ENCODE measurements around the gene OVAAL. TPM values are rescaled to one million over a fixed set of nuclear protein-coding genes. Genes with fewer than 3 reads are reported as not detected.

OVAAL gene
- total and polyA plus RNA-seq, 8 donors, result not detected

DNA sequence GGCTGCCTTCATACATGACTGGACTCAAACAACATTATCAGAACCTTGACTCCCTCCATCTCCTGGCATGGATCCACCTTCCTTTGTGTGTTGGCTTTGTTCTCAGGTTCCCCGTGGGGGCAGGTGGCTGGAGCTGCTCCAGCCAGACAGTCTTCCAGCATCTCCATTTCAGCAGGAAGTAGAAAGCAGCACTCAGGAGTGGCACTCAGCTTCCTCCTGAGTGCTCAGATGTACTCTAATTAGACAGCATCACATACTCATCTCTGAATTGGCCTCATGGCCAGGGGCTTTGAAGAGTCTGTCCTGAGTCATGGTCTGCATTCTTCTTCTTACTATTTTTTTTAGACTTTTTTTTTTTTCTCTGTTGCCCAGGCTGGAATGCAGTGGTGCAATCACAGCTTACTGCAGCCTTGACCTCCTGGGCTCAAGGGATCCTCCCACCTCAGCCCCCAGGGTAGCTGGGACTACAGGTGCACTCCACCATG, 27.9 kb downstream of the OVAAL start:
- H3K36me3 ChIP-seq, result no peaks in the 10 kb centered on the region
- peaks cover 0 to 19% (median 4%) of the 10 kb centered on the region in 4 donors for H3K4me1 ChIP-seq
- H3K9me3 ChIP-seq, result peaks cover 0 to 12% (median 5%) of the 10 kb centered on the region in 4 donors
- no peaks in the 10 kb centered on the region for H3K27me3 ChIP-seq
- peak overlapping the region in 1 of 5 donors; percentile 14 for H3K27ac ChIP-seq
- peak in 1 of 2 donors; percentile 78 for DNase-seq
- intact Hi-C loops (cut with DNase I; ENCODE audit: low total_unique reads), result no loop called here
- H3K4me3 ChIP-seq, result no peak overlapping the region
- TF ChIP-seq CTCF (IDR thresholded peaks at IDR 0.05) (no peak), POLR2AphosphoS5 (IDR thresholded peaks at IDR 0.05) (peak in 2 of 3 donors; percentile 61 to 66)
- WGBS, 5 donors, result 10 to 27% (median 20%) methylated on average over 1 of the region's 1 CpG

DNA sequence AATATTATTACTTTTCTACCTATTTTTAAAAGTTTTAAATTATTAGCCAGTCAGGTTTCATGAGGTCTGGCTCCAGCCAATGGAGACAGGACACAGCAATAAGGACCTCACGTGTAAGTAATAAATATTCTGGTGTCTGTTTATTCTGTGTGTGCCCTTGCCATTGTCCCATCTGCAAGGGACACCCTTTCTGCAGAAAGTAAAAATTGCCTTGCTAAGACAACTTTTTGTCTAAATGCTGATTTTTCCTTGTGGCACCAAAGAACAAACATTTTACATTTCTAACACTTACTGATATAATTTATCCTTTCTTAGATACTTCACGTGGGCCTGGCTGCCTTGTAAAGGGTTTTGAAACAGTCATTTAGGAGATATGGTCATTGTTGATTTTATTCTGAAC, 29.4 kb downstream of the OVAAL start:
- Histone ChIP-seq H3K36me3 (no peaks in the 10 kb centered on the region), H3K4me1 (peaks cover 0 to 19% (median 4%) of the 10 kb centered on the region in 4 donors), H3K4me3 (no peak overlapping the region), H3K9me3 (peaks cover 0 to 12% (median 5%) of the 10 kb centered on the region in 4 donors), H3K27ac (no peak overlapping the region), H3K27me3 (no peaks in the 10 kb centered on the region)
- no peak for TF ChIP-seq POLR2AphosphoS5 (IDR thresholded peaks at IDR 0.05)
- TF ChIP-seq CTCF (IDR thresholded peaks at IDR 0.05), result no peak
- no peak for TF ChIP-seq EP300 (IDR thresholded peaks at IDR 0.05)
- no peak for TF ChIP-seq POLR2A (IDR thresholded peaks at IDR 0.05)
- WGBS, 5 donors, result 27 to 56% (median 44%) methylated on average over 2 of the region's 2 CpGs
- intact Hi-C loops (cut with DNase I; ENCODE audit: low total_unique reads), result no loop called here
- no peak for DNase-seq

GRCh38 chr1:180590889-180591288, 32.1 kb downstream of the OVAAL start:
- no peak overlapping the region for H3K4me3 ChIP-seq
- H3K9me3 ChIP-seq, result peaks cover 0 to 12% (median 5%) of the 10 kb centered on the region in 4 donors
- DNase-seq, result no peak
- TF ChIP-seq CTCF (IDR thresholded peaks at IDR 0.05), result no peak
- no peak for TF ChIP-seq POLR2AphosphoS5 (IDR thresholded peaks at IDR 0.05)
- TF ChIP-seq POLR2A (IDR thresholded peaks at IDR 0.05), result no peak
- TF ChIP-seq EP300 (IDR thresholded peaks at IDR 0.05), result no peak
- no peaks in the 10 kb centered on the region for H3K36me3 ChIP-seq
- H3K27ac ChIP-seq, result no peak overlapping the region
- peaks cover 0 to 13% (median 4%) of the 10 kb centered on the region in 4 donors for H3K4me1 ChIP-seq
- no peaks in the 10 kb centered on the region for H3K27me3 ChIP-seq
- WGBS, 5 donors, result 90 to 100% (median 93%) methylated on average over 2 of the region's 2 CpGs
- intact Hi-C loops (cut with DNase I; ENCODE audit: low total_unique reads), result no loop called here

GRCh38 chr1:180593382-180593781, 34.6 kb downstream of the OVAAL start:
- H3K4me1 ChIP-seq, result no peaks in the 10 kb centered on the region
- H3K36me3 ChIP-seq, result no peaks in the 10 kb centered on the region
- H3K9me3 ChIP-seq, result peaks cover 0 to 5% (median 1%) of the 10 kb centered on the region in 4 donors
- intact Hi-C loops (cut with DNase I; ENCODE audit: low total_unique reads), result no loop called here
- no peak overlapping the region for H3K4me3 ChIP-seq
- no peak overlapping the region for H3K27ac ChIP-seq
- 52 to 81% (median 79%) methylated on average over 3 of the region's 3 CpGs for WGBS, 5 donors
- TF ChIP-seq EP300 (IDR thresholded peaks at IDR 0.05) (no peak), POLR2A (IDR thresholded peaks at IDR 0.05) (no peak), POLR2AphosphoS5 (IDR thresholded peaks at IDR 0.05) (no peak), CTCF (IDR thresholded peaks at IDR 0.05) (no peak)
- no peak for DNase-seq
- peaks cover 0 to 6% (median 0%) of the 10 kb centered on the region in 3 donors for H3K27me3 ChIP-seq
